GM11168 (cell line): ENCODE data around the gene ALPK1.
"Not testable (repeated sequence)": the region's sequence is repeated elsewhere in the genome, so short reads cannot be mapped to it uniquely, and the experiment has no call there.

ENCODE experiments used
- in situ Hi-C: fragments of 300-500 bp; cut with MboI; formaldehyde crosslinking; loops from one replicate; pipeline ENCODE4 v1.12.0; 2022; ENCODE audit warnings: low sequenced_read_pairs; ENCODE audit not compliant: unreplicated experiment

ALPK1 gene

GRCh38 chr4:112296949-112297880 lies at the start of gene ALPK1:
ALPK1 (plus strand) TSS chr4:112297369.
- in situ Hi-C loops, result no loop called here

DNA sequence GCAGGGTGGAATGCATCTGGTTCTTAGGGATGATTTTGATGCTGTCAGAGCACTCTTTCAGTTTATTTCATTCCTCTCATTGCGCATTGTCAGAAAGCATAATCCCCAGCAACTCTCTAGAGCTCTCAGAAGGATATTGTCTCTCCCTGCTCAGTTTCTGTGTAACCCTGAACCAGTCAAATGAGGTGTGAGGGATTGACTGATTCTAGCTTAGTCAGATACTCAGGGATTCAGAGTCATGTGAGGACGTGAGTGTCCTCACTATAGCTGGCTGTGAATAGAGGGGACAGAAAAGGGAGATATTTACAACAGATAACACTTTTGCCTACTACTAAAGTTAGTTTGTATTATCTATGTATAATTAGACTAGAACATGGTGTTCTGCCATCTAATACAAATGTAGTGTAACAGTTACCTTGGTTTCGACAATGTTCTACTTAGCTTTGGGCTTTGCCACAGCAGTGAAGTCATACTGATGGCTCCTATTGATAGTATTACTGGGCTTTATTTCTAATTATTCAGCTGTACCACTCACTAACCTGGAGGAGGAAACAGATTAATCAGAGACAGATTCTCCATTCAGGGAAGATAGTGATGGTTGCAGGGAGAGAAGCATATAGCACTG lies 46.0 kb upstream of the ALPK1 start:
- in situ Hi-C loops, result no loop called here

DNA sequence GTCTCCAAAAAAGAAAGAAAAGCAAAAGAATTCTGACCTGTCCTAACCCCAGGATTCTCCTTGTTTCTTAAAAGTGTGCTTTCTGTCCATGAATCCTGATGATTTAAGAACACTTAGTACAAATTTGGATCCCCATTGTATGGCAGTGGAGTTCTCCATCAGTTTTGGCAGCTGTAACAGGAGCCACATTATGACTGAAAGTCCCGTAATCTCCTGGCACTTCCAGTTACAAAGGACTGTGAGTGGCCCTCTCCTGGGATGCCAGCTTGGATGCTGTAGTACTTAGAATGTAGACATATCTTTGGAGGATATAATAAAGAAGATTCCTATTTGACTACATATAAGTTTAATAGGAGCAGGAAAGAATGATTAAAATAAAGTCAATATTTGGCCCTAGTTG lies 44.9 kb upstream of the ALPK1 start:
- in situ Hi-C loops, result no loop called here

DNA sequence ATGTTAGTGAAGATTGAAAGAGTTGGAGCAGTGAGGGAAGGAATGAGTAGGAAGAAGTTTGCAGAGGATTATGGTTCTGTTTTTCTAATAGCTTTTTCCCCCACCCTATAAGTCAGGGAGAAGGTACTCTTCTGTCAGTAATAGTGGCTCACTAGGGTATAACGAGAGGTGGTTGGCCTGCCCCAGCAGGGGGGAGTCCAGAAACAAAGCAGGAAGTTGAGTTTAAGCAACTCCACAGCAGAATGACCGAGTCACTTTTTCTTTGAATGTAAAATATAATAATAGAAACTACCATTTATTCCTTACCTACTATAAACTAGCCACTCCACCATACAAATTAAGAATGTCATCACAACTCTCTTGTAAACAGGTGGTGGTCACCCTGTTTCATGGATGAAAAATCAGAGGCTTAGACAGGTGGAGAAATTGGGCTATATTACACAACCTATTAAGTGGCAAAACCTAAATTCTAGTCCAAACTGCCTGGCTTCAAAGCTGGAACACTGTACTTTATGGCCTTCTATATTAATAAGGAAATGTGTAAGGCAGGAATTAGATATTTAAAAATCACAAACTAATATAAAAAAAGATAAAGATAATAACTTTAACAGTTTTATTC lies 43.7 kb upstream of the ALPK1 start:
- in situ Hi-C loops, result no loop called here

DNA sequence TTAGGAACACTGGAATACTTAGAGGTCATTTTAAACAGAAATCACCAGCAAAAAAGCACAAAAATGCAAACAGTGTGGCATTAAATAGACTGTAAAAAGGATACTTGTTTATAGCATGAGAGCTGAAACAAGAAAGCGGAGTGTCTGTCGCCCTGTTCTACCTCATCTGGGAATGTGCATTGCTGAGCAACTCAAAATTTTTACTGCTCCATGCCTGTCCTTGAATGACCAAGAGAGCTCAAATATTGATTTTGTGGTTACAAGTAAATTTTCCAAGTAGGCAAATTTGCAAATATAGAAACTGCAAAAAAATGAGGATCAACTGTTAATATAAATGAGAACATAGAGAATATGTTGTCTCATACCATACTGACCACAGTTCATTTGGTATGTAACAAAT lies 40.1 kb upstream of the ALPK1 start:
- in situ Hi-C loops, result no loop called here

DNA sequence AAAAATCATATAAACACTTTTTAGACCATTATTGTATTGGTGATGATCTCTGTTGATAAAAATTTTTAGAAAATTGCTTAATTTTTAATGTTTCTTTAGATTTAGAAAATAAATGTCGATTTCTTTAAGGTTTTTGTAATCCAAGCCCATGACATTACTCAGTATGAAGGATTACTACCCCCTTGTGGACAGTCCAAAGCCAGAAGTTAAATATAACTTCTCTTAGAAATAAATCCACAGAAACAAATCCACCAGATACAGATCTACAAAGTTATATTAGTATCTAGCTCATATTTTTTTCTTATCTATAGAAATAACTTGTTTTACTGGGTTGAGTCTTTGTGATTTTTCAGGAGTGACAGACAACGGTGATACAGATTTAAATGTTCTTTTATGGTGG lies 30.3 kb upstream of the ALPK1 start:
- in situ Hi-C loops, result no loop called here

DNA sequence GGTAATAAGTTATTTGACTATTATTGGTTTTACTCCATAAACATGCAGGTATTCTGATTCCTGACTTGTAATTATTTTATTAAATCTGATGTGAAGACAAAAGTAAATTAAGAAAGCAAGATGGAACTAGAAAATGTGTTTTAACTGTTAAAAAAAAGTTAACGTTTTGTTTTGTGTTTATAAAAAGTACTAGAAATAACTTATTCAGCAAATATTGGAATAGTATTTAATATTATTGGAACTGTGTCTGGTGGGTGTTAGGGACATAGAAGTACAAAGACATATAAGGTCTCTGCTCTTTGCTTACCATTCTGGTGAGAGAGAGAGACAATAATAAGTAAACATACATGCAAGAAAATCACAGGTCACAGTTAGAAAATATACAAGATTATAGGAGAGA lies 27.1 kb upstream of the ALPK1 start:
- in situ Hi-C loops, result no loop called here

DNA sequence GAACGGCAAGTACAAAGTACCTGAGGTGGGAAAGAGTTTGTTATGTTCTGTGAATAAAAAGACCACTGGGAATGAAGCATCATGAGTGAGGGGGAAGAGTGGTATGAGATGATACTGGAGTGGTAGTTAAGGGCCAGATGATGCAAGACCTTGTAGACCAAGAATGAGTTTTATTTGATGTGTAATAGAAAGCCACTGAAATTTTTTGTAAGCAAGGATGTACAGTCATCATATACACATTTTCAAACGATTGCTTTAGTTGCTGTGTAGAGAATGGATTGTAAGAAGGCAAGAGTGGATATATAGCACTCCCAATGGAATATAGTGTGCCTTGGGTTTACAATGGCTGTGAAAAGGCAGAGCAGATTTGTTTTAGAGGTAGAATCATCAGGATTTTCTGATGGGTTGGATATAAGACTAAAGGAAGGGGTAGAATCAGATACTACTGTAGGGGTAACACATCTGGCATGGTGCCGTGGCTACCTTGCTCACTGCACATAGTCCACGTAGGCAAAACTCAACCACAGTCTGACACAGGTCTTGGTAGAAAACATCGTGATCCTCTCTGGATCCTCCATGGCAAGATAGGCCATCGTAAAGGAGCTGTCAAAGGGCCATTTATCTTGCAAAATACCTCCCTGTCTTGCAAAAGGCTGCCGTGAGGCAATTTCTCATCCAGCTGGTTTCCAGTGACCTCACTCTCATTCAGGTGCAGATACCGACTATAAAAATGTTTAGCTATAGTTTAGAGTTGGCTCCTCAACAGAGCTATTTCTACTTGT lies 26.3 kb upstream of the ALPK1 start:
- in situ Hi-C loops, result no loop called here

DNA sequence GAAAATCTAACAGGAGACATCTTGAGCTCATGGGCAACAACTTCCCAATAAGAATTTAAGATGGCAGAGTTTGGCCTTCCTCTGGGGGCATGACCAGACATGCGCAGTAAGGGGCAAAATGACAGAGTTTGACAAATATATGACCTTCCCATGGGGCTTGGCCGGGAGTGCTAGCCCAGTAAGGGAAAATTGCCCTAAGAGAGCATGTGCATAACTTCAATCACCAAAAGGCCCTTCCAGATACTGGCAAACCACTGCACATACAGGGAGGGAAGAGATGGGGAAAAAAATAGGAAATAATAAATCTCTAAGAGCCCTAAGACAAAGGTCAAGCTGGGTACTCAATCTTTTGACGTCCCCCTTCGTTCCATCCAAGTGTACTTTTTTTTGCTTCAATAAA lies 24.9 kb upstream of the ALPK1 start:
- in situ Hi-C loops, result no loop called here

GRCh38 chr4:112274959-112275358 lies 22.2 kb upstream of the ALPK1 start:
- in situ Hi-C loops, result no loop called here

DNA sequence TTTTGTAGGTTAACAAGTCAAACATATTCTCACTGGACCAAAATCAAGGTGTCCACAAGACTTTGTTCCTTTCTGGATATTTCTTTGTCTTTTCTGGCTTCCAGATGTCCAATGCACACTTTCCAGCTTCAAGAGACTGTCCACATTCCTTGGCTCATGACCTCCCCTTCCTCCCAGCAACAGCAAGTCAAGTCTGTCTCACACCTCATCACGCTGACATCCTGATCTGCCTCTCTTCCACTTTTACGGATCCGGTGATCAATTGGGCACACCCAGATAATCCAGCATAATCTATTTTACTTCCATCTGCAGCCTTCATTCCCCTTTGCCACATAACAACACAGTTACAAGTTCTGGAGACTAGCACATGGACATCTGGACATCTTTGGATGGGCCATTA lies 21.1 kb upstream of the ALPK1 start:
- in situ Hi-C loops, result no loop called here

- in situ Hi-C loops, result no loop called here
These were observed 19.9 kb upstream of the ALPK1 start for GRCh38 chr4:112277220-112277619.

DNA sequence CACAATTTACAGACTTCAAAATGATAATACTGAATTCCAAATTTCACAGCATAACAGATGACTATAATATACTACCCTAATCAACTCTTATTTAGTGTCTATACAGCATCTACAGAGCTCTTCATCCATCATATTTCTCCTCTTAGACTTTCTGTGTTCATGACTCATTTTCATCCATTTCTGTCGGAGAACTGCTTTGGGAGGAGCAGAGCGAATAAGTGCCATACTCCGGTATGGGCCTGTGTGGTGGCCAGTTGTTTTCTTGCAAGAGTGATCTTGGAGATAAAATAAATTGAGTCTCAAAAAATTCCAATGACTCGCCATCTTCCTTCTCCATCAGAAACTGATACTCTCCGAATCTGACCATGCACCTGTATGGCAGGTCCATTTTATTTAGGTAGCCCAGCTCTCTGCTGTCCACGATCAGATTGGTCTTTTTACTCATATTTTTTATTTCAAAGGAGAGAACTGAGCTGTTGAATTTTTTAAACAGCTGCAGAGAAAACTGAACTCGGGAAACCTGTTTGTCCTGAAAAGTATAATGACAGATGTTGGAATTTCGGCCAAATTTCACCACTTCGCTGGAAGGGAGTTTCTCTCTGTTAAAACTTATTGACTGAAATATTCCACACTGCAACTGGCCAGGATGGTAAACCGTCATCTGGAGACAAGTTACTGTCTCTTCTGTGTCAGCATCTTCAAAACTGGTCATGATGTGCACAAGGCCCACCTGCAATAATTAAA lies 19.3 kb upstream of the ALPK1 start:
- in situ Hi-C loops, result no loop called here

DNA sequence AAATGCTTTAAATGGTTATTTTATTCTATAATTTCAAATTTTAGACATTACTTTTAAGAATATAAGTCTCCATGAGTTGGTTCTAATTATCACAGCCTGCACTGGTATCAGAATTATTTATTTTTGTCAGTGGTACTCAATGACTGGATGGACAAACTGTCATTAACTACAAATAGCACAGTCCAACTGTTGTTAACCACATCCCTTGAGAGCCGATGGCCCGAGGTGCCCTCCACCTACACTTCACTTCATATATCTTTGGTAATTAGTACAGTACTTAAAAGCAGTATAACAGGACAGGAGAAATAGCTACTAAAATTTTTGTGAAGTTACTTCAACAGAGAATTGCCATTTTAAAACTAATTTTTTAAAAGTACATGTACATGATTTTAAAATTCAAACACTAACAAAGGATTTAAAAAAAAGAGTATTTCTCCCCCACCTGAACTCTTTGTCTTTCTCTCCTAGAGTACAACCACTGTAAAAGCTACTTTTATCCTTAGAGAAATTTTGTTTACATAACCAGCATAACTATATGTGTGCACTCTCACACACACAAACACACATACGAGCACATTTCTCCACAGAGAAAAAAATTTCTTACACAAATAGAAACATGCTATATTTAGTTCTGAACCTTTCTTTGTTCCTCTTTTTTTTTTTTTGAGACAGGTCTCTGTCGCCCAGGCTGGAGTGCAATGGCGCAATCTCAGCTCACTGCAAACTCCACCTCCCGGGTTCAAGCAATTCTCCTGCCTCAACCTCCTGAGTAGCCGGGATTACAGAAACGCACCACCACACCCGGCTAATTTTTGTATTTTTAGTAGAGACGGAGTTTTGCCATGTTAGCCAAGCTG lies 17.9 kb upstream of the ALPK1 start:
- in situ Hi-C loops, result no loop called here

- in situ Hi-C loops, result no loop called here
These were observed 17.3 kb upstream of the ALPK1 start for GRCh38 chr4:112279882-112280315.

DNA sequence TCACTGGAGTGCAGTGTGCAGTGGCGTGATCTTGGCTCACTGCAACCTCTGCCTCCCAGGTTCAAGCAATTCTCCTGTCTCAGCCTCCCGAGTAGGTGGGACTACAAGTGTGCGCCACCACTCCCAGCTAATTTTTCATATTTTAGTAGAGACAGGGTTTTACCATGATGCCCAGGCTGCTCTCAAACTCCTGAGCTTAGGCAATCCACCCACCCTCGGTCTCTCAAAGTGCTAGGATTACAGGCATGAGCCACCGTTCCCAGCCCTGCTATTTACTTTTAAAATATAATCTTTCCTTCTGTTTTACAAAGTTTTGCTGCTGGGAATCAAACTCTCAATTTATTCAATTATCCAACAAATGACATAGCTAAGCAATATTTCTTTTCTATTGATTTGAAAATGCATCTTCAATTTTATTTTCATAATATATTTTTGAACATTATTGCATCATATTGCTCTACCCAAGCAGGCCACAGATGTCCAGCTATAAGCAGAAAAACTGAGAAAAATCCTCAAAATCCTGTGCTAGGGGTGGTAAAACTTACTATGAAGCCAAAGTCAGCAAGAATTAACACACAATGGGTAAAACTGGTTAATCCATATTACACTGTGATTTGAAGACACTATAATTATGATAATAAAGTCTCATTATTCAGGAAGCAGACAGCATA lies 16.6 kb upstream of the ALPK1 start:
- in situ Hi-C loops, result no loop called here

GRCh38 chr4:112281895-112282398 lies 15.2 kb upstream of the ALPK1 start:
- in situ Hi-C loops, result not testable (repeated sequence)
